ENCODE data around the gene GOLGA5. TPM values are rescaled to one million over a fixed set of nuclear protein-coding genes. Genes with fewer than 3 reads are reported as not detected.

Gene GOLGA5
- total RNA-seq, 1 donor from 2014 or later: 16.6 TPM

DNA sequence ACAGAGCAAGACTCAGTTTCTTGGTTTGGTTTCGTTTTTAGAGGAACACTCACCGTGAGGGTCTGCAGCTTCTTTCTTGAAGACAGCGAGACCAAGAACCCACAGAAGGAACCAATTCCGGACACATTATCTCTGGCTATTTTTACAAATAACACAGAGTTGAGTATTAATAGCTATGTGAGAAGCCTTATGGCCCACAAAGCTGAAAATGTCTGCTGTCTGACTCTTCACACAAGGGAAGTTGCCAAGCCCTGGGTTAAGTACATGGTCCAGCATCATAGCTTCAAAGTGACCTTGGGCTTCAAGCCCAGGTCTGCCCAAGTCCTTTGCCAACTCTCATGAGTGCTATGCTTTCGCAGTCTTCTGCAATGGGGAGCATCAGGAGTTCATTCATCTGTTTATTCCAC, 43.1 kb upstream of the GOLGA5 start:
- CTCF ChIA-PET: interaction anchor here (1.1 to 1.2 kb wide), 2 partner anchors 17 to 63 kb away, joined by 4 to 6 read pairs; no protein-coding TSS in a partner anchor
- POLR2A ChIA-PET: interaction anchor here (0.9 to 1.9 kb wide), 4 partner anchors 9 to 21 kb away, joined by 4 to 11 read pairs (median 6); no protein-coding TSS in a partner anchor
- peak overlapping the region; percentile 72 for H3K27ac Mint-ChIP-seq
- TF ChIP-seq CTCF (IDR thresholded peaks at IDR 0.05): no peak
- no peaks in the 10 kb centered on the region for H3K27me3 Mint-ChIP-seq
- intact Hi-C loops (cut with micrococcal nuclease): no loop called here
- ATAC-seq (ENCODE audit: low read depth) (no peak), DNase-seq (no peak)
- H3K36me3 Mint-ChIP-seq (ENCODE audit: low read depth): peaks cover 5% of the 10 kb centered on the region
- H3K4me3 Mint-ChIP-seq: peak overlapping the region; percentile 84
- H3K9me3 Mint-ChIP-seq: peaks cover 4% of the 10 kb centered on the region
- peaks cover 71% of the 10 kb centered on the region for H3K4me1 Mint-ChIP-seq

DNA sequence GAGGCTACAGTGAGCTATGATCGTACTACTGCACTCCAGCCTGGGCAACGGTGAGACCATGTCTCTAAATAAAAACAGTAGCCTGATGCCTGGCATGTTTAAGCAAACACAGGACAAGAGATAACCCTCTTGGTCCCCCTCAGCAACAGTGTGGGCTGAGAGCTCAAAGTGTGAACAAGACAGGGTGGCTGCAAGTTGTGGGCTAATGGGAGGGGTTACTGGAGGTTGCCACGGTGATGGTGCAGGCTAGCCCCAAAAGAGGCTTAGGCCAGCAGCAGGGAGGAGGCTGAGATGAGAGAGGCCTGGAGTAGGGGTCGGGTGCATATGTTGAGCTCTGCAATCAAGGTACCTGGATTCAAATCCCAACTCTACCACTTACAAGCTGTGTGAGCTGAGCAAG, 42.3 kb upstream of the GOLGA5 start:
- DNase-seq: no peak
- intact Hi-C loops (cut with micrococcal nuclease): no loop called here
- Mint-ChIP-seq H3K4me3 (no peak overlapping the region), H3K27ac (peak overlapping the region; percentile 63), H3K27me3 (no peaks in the 10 kb centered on the region), H3K9me3 (peaks cover 4% of the 10 kb centered on the region), H3K4me1 (peaks cover 65% of the 10 kb centered on the region), H3K36me3 (ENCODE audit: low read depth) (peaks cover 5% of the 10 kb centered on the region)
- POLR2A ChIA-PET: interaction anchor here (0.9 to 1.1 kb wide), 2 partner anchors 16 to 646 kb away, joined by 3 read pairs; partner anchors contain the start of gene ATXN3
- no peak for TF ChIP-seq CTCF (IDR thresholded peaks at IDR 0.05)
- CTCF ChIA-PET: interaction anchor here (1.2 kb wide), 1 partner anchor 16 kb away, joined by 4 read pairs; no protein-coding TSS in a partner anchor
- no peak for ATAC-seq (ENCODE audit: low read depth)

GRCh38 chr14:92753250-92753649, 40.9 kb upstream of the GOLGA5 start:
- DNase-seq (no peak), ATAC-seq (ENCODE audit: low read depth) (no peak)
- TF ChIP-seq CTCF (IDR thresholded peaks at IDR 0.05): no peak
- Mint-ChIP-seq H3K9me3 (peaks cover 4% of the 10 kb centered on the region), H3K27ac (peak overlapping the region; percentile 57), H3K36me3 (ENCODE audit: low read depth) (peaks cover 3% of the 10 kb centered on the region), H3K27me3 (no peaks in the 10 kb centered on the region), H3K4me1 (peaks cover 51% of the 10 kb centered on the region), H3K4me3 (peak overlapping the region; percentile 19)
- intact Hi-C loops (cut with micrococcal nuclease): no loop called here
- CTCF ChIA-PET: no interaction called here
- POLR2A ChIA-PET: no interaction called here

GRCh38 chr14:92754966-92755365, 39.1 kb upstream of the GOLGA5 start:
- intact Hi-C loops (cut with micrococcal nuclease): no loop called here
- no peak overlapping the region for H3K27ac Mint-ChIP-seq
- H3K27me3 Mint-ChIP-seq: no peaks in the 10 kb centered on the region
- H3K4me3 Mint-ChIP-seq: no peak overlapping the region
- POLR2A ChIA-PET: interaction anchor here (0.5 to 0.6 kb wide), 2 partner anchors 12 to 1742 kb away, joined by 3 to 6 read pairs; no protein-coding TSS in a partner anchor
- DNase-seq (no peak), ATAC-seq (ENCODE audit: low read depth) (no peak)
- H3K36me3 Mint-ChIP-seq (ENCODE audit: low read depth): no peaks in the 10 kb centered on the region
- no peak for TF ChIP-seq CTCF (IDR thresholded peaks at IDR 0.05)
- H3K9me3 Mint-ChIP-seq: peaks cover 2% of the 10 kb centered on the region
- CTCF ChIA-PET: no interaction called here
- H3K4me1 Mint-ChIP-seq: peaks cover 40% of the 10 kb centered on the region

DNA sequence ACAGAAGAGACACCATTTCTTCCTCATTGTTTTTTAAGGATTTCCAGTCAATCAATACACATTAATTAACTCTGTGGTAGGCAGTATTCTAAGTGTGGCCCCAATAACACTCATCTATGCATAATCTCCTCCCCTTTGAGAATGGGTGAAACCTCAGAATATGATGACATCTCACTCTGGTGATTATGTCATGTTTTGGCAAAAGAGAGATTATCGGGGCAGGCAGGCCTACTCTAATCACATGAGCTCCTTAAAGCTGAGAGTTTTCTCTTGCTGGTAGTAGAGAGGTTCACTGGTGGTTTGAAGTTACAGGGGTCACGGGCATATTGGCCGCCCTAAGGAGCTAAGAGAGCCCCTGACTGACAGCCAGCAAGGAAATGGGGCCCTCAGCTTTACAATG, 38.6 kb upstream of the GOLGA5 start:
- DNase-seq: no peak
- peaks cover 2% of the 10 kb centered on the region for H3K9me3 Mint-ChIP-seq
- no peak for TF ChIP-seq CTCF (IDR thresholded peaks at IDR 0.05)
- ChIA-PET CTCF (no interaction called here), POLR2A (no interaction called here)
- H3K36me3 Mint-ChIP-seq (ENCODE audit: low read depth): no peaks in the 10 kb centered on the region
- no peak overlapping the region for H3K27ac Mint-ChIP-seq
- H3K4me3 Mint-ChIP-seq: no peak overlapping the region
- ATAC-seq (ENCODE audit: low read depth): no peak
- H3K4me1 Mint-ChIP-seq: peaks cover 39% of the 10 kb centered on the region
- intact Hi-C loops (cut with micrococcal nuclease): no loop called here
- no peaks in the 10 kb centered on the region for H3K27me3 Mint-ChIP-seq

All from activated B cell treated with CpG ODN at 0.5 μM for 24 hours (primary cell).